Body of pancreas (tissue), 4 donors: Measurements from ENCODE around the gene EIF3J.

ENCODE experiments used
- POLR2A ChIP-seq, 3 donors: fragments of 450-650 bp; IDR thresholded peaks; one replicate each; pipeline ENCODE4 v1.6.1; 2016; ENCODE audit warnings: antibody characterized with exemption in 3 of 3, mild to moderate bottlenecking in 2 of 3
- TF ChIP-seq, protein P1 (sequence below), 7 experiments: fragments of 450-650 bp in 4 of 7; fragments of 200-600 bp in 3 of 7; sonication (generic) in 3 of 7; IDR thresholded peaks; one replicate each; pipeline ENCODE4 v1.5.1; 2016 to 2019; ENCODE audit warnings: antibody characterized with exemption in 7 of 7

DNA sequence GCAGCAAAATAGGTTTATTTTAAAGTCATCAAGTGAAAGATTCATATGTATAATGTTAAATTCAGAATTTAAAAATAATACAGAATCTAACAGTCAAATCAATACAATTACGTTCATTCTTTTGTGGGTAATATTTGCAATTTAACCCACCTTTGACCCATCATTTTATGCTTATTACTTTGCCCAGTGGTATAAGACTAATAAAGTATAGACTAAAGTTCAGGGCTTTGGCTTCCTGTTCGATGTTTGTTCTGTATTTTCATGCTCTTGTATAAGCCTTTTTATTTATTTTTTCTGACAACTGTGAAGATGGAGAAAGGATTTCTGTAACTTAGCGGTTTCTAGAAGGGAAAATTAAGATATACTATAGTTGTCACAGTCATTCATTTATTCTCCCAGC, 44.3 kb upstream of the EIF3J start:
- TF ChIP-seq, protein P1, sequence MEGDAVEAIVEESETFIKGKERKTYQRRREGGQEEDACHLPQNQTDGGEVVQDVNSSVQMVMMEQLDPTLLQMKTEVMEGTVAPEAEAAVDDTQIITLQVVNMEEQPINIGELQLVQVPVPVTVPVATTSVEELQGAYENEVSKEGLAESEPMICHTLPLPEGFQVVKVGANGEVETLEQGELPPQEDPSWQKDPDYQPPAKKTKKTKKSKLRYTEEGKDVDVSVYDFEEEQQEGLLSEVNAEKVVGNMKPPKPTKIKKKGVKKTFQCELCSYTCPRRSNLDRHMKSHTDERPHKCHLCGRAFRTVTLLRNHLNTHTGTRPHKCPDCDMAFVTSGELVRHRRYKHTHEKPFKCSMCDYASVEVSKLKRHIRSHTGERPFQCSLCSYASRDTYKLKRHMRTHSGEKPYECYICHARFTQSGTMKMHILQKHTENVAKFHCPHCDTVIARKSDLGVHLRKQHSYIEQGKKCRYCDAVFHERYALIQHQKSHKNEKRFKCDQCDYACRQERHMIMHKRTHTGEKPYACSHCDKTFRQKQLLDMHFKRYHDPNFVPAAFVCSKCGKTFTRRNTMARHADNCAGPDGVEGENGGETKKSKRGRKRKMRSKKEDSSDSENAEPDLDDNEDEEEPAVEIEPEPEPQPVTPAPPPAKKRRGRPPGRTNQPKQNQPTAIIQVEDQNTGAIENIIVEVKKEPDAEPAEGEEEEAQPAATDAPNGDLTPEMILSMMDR (IDR thresholded peaks at IDR 0.05): no peak
- TF ChIP-seq POLR2A (IDR thresholded peaks at IDR 0.05): no peak
